Stimulated activated memory B cell treated with anti-CD40 and anti-IgM and Interleukin-4, amounts not matched to agents 10 μg/mL and 1 μg/mL and 100 μg/mL, for 72 hours (primary cell): Measurements from ENCODE around the gene GRIK3.
"Not testable (repeated sequence)": the region's sequence is repeated elsewhere in the genome, so short reads cannot be mapped to it uniquely, and the experiment has no call there.

Experiments
- ATAC-seq: fragments of 150-1000 bp; cut with Tn5 transposase; 2 replicates; pipeline ENCODE4 v1.10.0; 2021
- H3K27ac Mint-ChIP-seq: one replicate; pipeline ENCODE4 v1.8.0; 2022; ENCODE audit warnings: mild to moderate bottlenecking, mixed read lengths
- H3K27me3 Mint-ChIP-seq: one replicate; pipeline ENCODE4 v1.8.0; 2022; ENCODE audit warnings: mixed read lengths
- H3K36me3 Mint-ChIP-seq: one replicate; pipeline ENCODE4 v1.8.0; 2022; ENCODE audit warnings: mixed read lengths
- H3K4me1 Mint-ChIP-seq: one replicate; pipeline ENCODE4 v1.8.0; 2022; ENCODE audit warnings: mixed read lengths
- H3K4me3 Mint-ChIP-seq: one replicate; pipeline ENCODE4 v1.8.0; 2022; ENCODE audit warnings: mild to moderate bottlenecking, moderate library complexity, mixed read lengths
- H3K9me3 Mint-ChIP-seq: one replicate; pipeline ENCODE4 v1.8.0; 2022; ENCODE audit warnings: mixed read lengths

The GRIK3 gene

DNA sequence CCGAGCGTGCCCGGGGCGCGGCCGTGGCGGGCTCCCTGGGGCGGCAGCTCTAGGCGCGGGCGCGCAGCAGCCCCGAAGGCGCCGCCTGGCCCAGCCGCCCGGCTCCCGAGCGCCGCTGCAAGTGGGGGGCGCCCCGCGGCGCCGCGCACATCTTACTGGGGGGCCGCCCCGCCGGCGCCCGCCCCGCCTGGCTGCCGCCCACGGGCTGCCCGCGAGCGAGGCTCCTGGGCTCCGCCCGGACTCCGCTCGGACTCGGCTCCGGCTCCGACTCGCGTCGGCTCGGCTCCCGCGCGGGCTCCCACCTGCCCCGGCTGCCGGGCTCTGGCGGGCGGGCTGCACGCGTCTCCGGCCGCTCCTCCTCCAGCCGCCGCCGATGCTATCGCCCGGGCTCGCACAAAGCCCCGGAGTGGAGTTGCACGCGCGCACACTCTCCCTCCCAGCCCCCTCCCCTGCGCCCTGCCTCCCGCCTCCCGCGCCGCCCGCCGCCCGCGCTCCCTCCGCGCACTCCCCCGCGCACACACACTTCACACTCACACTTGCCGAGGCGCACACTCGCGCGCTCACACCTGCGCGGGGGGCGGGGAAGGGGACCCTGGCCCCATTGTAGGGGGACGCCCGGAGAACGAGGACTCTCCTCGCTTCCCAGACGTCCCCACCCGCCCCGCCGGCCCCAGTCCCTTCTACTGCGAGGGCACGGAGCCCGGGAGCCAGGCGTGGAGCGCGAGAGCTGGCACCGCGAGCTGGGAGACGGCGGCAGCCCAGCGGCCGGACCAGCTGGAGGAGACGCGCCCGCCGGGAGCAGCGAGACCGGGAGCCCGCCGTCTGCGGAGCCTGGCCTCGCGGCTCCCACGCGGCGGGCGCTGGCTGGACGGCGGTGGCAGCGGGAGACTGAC lies at the start of gene GRIK3:
TSS of gene GRIK3 (minus strand) at position 395 of the 893 bp plus-strand sequence. CDS start 407 bp downstream, outside the sequence.
- ATAC-seq = peak; percentile 3

DNA sequence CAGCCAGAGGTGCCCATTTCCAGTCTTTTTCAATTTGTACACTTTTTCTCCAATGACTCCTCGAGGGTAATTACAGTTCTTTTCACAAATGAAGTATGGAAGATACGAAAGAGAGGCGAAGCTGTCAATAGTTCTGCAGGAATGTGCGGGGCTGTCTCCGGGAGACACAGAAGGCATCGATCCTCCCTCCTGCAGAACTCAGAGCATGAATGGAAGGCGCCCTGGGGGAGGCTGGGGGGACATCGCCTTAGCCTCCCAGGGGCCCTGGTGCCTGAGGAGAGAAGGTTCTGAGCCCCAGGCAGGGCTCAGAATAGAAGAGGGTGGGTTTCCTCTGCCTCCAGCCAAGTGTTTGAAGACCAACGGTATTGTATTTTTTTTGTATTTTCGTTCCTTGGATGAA lies 49.7 kb upstream of the GRIK3 start:
- Mint-ChIP-seq H3K27me3 (peaks cover 20% of the 10 kb centered on the region), H3K9me3 (no peaks in the 10 kb centered on the region), H3K4me1 (no peaks in the 10 kb centered on the region), H3K27ac (no peak overlapping the region), H3K36me3 (no peaks in the 10 kb centered on the region), H3K4me3 (no peak overlapping the region)
- ATAC-seq = no peak

More for the DNA sequence above, at the start of gene GRIK3:
- Mint-ChIP-seq H3K27me3 (peaks cover 87% of the 10 kb centered on the region), H3K36me3 (no peaks in the 10 kb centered on the region), H3K4me1 (peaks cover 47% of the 10 kb centered on the region), H3K4me3 (peak within 1 kb of the TSS; percentile 75), H3K9me3 (no peaks in the 10 kb centered on the region), H3K27ac (no peak within 1 kb of the TSS)

DNA sequence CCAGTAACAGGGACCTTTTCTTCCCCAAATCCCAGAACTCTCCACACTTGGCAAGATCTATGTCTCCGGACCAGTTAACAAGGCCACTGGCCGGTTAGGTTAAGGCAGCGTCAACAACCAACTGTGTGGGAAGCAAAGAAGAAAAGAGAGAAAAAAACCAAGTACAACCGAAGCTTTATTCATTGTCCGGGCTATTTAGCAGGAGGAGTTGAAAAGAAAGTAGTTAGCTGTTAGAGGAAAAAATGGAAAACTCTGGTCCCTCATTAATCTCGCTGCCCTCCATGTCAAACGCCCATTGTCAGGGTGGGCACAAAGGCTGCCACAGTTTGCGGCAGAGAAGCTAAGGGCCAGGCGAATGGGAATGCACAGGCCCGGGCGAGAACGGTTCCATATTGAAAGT lies 49.3 kb upstream of the GRIK3 start:
- H3K4me1 Mint-ChIP-seq = no peaks in the 10 kb centered on the region
- no peak overlapping the region for H3K27ac Mint-ChIP-seq
- H3K4me3 Mint-ChIP-seq = no peak overlapping the region

DNA sequence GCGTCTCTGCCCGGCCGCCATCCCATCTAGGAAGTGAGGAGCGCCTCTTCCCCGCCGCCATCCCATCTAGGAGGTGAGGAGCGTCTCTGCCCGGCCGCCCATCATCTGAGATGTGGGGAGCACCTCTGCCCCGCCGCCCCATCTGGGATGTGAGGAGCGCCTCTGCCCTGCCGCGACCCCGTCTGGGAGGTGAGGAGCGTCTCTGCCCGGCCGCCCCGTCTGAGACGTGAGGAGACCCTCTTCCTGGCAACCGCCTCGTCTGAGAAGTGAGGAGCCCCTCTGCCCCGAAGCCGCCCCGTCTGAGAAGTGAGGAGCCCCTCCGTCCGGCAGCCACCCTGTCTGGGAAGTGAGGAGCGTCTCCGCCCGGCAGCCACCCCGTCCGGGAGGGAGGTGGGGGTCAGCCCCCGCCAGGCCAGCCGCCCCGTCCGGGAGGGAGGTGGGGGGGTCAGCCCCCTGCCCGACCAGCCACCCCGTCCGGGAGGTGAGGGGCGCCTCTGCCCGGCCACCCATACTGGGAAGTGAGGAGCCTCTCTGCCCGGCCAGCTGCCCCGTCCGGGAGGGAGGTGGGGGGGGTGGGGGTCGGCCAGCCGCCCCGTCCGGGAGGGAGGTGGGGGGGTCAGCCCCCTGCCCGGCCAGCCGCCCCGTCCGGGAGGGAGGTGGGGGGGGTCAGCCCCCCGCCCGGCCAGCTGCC lies 46.1 kb upstream of the GRIK3 start:
- not testable (repeated sequence) for H3K27ac Mint-ChIP-seq, H3K4me3 Mint-ChIP-seq, H3K9me3 Mint-ChIP-seq, H3K36me3 Mint-ChIP-seq, H3K4me1 Mint-ChIP-seq, ATAC-seq
- peaks cover 18% of the 10 kb centered on the region for H3K27me3 Mint-ChIP-seq

More for the DNA sequence above, 49.3 kb upstream of the GRIK3 start:
- Mint-ChIP-seq H3K27me3 (peaks cover 20% of the 10 kb centered on the region), H3K9me3 (no peaks in the 10 kb centered on the region), H3K36me3 (no peaks in the 10 kb centered on the region)
- no peak for ATAC-seq

DNA sequence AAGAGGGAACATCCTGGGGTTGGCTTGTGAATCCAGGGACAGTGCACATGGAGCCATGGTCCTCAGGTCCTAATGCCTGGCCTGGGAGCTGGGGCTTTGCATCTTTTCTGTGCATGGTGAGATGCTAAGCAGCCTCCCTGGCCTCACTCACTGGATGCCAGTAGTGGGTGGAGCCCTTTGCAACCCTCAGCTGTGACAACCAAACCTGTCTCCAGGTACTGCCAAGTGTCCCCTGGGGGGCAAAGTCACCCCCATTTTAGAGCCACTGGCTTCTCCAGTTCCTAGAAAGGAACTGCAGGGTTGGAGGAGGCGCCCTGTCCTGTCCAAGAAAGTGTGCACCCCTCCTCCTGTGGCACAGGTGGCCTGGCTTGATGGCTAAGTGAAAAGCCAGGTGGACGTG lies 44.6 kb upstream of the GRIK3 start:
- H3K27me3 Mint-ChIP-seq = peaks cover 12% of the 10 kb centered on the region
- H3K4me1 Mint-ChIP-seq = no peaks in the 10 kb centered on the region
- no peaks in the 10 kb centered on the region for H3K9me3 Mint-ChIP-seq
- no peaks in the 10 kb centered on the region for H3K36me3 Mint-ChIP-seq
- no peak for ATAC-seq
- no peak overlapping the region for H3K4me3 Mint-ChIP-seq
- no peak overlapping the region for H3K27ac Mint-ChIP-seq

DNA sequence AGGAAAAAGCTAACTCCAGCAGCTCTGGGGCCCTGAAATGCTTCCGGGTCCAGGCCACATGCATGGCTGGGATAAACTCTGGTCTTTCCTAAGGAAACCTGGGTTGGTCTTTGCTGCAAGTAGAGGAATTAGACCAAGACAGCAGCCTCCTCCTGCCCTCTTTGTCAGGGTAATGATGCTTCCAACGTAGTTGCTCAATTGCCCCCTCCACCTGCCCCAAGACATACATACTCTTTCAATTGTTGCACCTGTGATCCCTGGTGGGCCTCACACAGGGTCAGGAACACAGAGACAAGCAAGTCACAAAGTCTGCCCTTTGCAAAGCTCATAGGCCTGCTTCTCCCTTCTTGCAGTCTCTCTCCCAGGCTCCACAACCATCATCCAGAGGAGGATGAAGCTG lies 41.9 kb upstream of the GRIK3 start:
- no peak for ATAC-seq
- Mint-ChIP-seq H3K4me1 (no peaks in the 10 kb centered on the region), H3K4me3 (no peak overlapping the region), H3K27ac (no peak overlapping the region), H3K9me3 (no peaks in the 10 kb centered on the region), H3K36me3 (no peaks in the 10 kb centered on the region), H3K27me3 (no peaks in the 10 kb centered on the region)

DNA sequence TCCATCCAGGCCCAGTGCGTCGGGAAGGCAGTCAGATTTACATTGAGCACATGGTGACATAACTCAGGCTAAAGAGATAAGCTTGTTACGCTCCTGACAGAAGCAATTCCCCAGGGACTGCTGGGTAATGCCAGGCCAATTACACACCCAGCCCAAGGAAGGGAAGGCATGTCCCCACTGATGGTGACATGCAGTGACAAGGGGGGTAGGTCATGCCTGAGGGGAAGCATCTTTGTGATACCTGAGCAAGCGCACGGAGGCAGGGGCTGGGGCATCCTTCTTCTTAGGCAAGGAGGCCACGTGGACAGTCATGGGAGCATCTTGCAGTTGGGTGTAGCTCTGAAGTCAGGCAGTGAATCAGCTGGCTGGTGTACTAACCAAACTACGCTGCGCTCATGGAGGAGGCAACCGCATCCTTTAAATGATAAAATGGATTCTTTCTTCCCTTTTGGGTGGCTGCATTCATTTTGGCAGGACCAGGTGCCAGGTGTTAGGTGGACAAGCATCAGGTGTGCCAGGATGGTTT lies 39.6 kb upstream of the GRIK3 start:
- Mint-ChIP-seq H3K27me3 (peaks cover 12% of the 10 kb centered on the region), H3K27ac (no peak overlapping the region), H3K4me3 (no peak overlapping the region), H3K9me3 (no peaks in the 10 kb centered on the region), H3K36me3 (no peaks in the 10 kb centered on the region), H3K4me1 (no peaks in the 10 kb centered on the region)
- ATAC-seq = no peak

DNA sequence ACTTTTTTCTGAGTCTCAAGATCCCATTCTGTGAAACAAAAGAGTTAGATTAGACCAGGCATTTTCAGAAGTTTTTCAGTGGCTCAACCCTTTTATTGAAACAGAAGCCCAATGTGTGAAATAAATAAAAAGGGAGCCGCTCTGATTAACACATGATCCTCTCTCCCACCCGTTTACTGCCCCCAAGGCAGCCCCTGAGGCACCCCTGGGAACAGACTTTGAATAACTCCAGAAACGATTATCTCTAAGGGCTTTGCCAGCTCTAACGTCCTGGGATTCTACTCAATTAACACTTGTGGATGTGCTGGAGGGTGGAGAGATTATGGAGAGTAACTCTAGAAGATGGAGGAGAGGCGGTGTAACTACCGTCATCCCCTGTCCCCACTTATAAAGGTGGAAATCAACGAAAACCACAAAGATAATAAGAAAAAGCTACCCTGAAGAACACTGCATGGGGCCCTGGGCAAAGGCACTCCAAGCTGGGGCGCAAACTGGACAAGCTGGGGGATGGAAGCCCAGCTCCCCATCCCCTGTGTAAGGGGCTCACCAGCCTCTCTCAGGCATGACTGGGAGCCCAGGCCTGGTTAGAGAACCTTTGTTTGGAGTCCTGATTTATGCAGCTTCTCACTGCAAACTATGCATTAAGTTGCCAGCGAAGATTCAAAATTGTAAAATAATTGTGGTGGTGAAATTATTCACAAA lies 39.0 kb upstream of the GRIK3 start:
- Mint-ChIP-seq H3K27me3 (peaks cover 18% of the 10 kb centered on the region), H3K4me1 (no peaks in the 10 kb centered on the region), H3K4me3 (no peak overlapping the region), H3K9me3 (no peaks in the 10 kb centered on the region), H3K27ac (no peak overlapping the region), H3K36me3 (no peaks in the 10 kb centered on the region)
- no peak for ATAC-seq

DNA sequence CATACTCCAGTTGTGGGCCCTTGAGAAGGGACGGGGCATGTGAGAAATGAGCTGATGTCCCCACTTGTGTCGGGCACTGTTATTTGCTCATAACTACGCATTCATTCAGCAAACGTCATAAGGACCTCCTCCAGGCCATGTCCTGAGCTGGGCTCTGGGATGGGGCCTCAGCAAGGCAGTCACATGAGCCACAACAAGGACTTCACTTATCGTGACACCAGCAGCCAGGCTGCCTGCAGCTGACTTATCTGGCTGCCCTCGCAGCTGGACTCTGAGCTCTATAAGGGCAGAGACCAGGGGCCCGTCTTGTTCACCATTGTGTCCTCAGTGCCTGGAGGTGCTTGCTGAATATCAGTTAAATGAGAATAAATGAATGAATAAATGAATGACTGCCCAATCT lies 37.5 kb upstream of the GRIK3 start:
- no peak overlapping the region for H3K27ac Mint-ChIP-seq
- no peaks in the 10 kb centered on the region for H3K36me3 Mint-ChIP-seq
- no peak overlapping the region for H3K4me3 Mint-ChIP-seq
- H3K4me1 Mint-ChIP-seq = no peaks in the 10 kb centered on the region
- no peak for ATAC-seq
- H3K9me3 Mint-ChIP-seq = no peaks in the 10 kb centered on the region
- peaks cover 33% of the 10 kb centered on the region for H3K27me3 Mint-ChIP-seq

DNA sequence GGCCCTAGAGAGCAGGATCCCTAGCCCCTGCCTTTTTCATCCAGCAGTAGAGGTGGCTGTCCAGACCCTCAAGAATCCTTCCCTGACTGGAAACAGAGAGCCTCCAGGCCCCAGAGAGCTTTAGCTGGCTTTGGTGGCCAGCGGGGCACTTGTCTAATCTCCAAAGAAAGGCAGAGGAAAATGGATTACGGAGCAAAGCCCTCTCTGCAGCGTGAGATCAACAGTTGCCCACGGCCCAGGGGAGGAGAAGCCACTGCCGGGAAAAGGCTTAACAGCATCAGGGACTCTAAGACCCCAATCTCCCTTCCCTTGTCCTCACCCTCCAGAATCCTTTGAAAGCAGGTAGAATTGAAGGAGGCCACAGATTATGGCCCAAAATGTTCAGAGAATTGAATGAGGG lies 35.8 kb upstream of the GRIK3 start:
- no peak for ATAC-seq
- H3K4me3 Mint-ChIP-seq = no peak overlapping the region

DNA sequence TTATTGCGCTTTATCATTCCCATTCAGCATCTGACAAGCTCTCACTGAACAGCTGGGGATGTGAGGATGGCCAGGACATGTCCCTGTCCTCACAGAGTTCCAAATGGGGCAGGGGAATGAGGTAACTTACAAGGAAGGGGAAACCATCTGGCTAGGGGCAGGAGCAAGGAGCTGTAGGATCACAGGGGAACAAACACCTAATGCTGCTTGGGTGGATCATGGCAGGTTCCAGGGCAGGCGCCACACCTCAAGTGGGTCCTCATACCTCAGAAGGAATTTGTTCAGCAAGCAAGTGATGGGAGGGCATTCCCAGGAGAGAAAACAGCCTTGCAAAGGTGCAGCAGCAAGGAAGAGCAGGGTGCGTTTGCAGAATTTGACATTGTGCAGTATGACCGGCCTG lies 35.1 kb upstream of the GRIK3 start:
- Mint-ChIP-seq H3K4me1 (no peaks in the 10 kb centered on the region), H3K27me3 (peaks cover 47% of the 10 kb centered on the region), H3K27ac (no peak overlapping the region), H3K9me3 (no peaks in the 10 kb centered on the region), H3K36me3 (no peaks in the 10 kb centered on the region), H3K4me3 (no peak overlapping the region)
- ATAC-seq = no peak

More for the DNA sequence above, 35.8 kb upstream of the GRIK3 start:
- Mint-ChIP-seq H3K27ac (no peak overlapping the region), H3K36me3 (no peaks in the 10 kb centered on the region), H3K27me3 (peaks cover 47% of the 10 kb centered on the region), H3K4me1 (no peaks in the 10 kb centered on the region), H3K9me3 (no peaks in the 10 kb centered on the region)

DNA sequence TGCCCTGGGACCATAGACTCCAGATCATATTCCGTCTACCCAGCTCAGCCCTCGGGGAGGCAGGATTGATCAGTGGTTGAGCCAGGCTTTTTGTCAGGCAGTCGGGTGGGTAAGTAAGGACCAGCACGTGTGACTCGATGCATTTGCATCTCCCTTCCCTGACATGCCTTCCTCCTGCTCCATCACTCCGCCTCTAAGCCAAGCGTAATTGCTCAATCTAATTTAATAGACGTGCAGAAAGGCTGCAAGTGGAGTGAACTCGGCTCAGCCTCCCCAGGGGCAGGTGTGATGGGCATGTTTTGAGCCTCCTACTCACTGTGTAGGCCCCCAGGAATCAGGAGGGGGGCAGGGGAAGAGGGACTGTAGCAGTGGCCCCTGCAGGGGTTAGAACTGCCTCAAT lies 34.6 kb upstream of the GRIK3 start:
- no peaks in the 10 kb centered on the region for H3K9me3 Mint-ChIP-seq
- H3K27ac Mint-ChIP-seq = no peak overlapping the region
- peaks cover 47% of the 10 kb centered on the region for H3K27me3 Mint-ChIP-seq
- no peak overlapping the region for H3K4me3 Mint-ChIP-seq
- no peak for ATAC-seq
- H3K4me1 Mint-ChIP-seq = no peaks in the 10 kb centered on the region
- no peaks in the 10 kb centered on the region for H3K36me3 Mint-ChIP-seq

DNA sequence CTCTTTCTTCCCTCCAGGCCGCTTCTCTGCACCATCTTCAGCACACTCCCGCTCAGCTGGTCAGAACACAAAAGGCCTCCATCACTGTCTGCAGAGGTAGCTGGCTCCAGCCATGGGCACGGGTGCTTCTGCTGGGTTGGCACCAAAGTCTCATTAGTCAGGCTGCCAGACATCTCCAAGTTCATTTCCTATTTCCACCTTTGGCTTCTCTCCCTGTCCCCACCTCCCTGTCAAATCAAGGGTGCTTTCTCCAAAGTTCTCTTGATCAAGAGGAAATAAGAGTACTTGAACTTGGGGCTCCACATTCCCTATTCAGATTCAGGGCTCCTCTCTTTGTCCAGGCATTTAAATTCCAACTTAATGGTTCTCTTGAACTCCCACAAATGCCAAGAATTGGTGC lies 33.9 kb upstream of the GRIK3 start:
- ATAC-seq = no peak
- Mint-ChIP-seq H3K4me1 (no peaks in the 10 kb centered on the region), H3K36me3 (no peaks in the 10 kb centered on the region), H3K27me3 (peaks cover 47% of the 10 kb centered on the region), H3K27ac (no peak overlapping the region), H3K9me3 (no peaks in the 10 kb centered on the region), H3K4me3 (no peak overlapping the region)

DNA sequence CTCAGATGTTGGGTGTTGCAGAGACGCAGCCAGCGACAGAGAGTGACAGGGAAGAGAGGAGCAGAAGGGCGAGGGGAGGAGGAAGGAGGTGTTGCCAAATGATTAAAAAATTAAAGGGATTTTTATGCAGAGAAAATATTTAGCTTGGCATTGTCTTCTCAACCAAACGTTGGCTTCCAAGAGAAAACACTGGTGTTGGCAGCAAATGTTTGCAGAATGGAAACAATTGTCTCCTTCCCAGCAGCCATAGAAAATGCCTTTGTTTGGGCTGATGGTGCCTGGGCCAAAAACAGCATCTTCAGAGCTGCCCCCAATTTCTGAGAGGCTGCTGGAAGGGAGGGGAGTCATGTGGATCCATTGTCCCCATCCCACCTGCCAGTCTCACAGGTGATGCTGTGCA lies 29.7 kb upstream of the GRIK3 start:
- Mint-ChIP-seq H3K27ac (no peak overlapping the region), H3K36me3 (no peaks in the 10 kb centered on the region), H3K9me3 (no peaks in the 10 kb centered on the region), H3K4me3 (no peak overlapping the region), H3K4me1 (no peaks in the 10 kb centered on the region), H3K27me3 (peaks cover 36% of the 10 kb centered on the region)
- no peak for ATAC-seq

DNA sequence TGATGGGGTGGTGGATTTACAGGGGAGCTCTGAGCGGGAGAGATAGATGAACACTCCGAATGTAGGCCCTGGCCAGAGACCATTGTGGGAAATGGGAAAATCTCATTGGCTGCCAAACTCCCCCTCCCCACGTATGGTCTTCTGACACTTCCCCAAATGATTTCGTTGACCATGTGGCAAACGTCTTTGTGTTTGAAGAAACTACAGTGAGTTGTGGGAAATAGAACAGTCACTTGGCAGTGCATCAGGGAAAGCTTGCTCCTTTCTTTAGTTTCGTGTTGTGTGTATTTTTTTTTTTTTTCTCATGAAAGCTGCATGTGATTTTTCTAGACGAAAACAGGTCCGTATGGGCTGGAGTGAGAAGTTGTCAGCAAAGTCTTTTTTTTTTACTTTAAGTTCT lies 25.0 kb upstream of the GRIK3 start:
- Mint-ChIP-seq H3K36me3 (no peaks in the 10 kb centered on the region), H3K4me3 (no peak overlapping the region), H3K9me3 (no peaks in the 10 kb centered on the region), H3K27me3 (no peaks in the 10 kb centered on the region), H3K4me1 (no peaks in the 10 kb centered on the region), H3K27ac (no peak overlapping the region)
- no peak for ATAC-seq
